HepG2 (cell line): ENCODE measurements around the gene EGFL8. TPM values are rescaled to one million over a fixed set of nuclear protein-coding genes. Genes with fewer than 3 reads are reported as not detected.
A peak's percentile ranks its signal among the peaks of the same experiment; 100 is the strongest.

Experiments used
- ATAC-seq: fragments of 200-7000 bp; cut with Tn5 transposase; 3 replicates; pipeline ENCODE4 v1.9.1; 2020; ENCODE audit warnings: mild to moderate bottlenecking, moderate library complexity
- BruUV-seq: library from RNA; stranded (reverse); fragments of 400-500 nt; replicated peaks from 2 replicates; lab custom pipeline; 2021; lab: Mats Ljungman, UMichigan
- CTCF ChIA-PET: fragments of 300-600 bp; formaldehyde crosslinking; extraction: SDS; loops from one replicate; lab custom pipeline; 2021; ENCODE audit warnings: low total read pairs, inconsistent platforms, low intra/inter-chr PET ratio; lab: Yijun Ruan, JAX
- POLR2A ChIA-PET: fragments of 350-600 bp; sonication (Branson Sonifier 250); formaldehyde crosslinking; loops from one replicate; lab custom pipeline; 2020; ENCODE audit warnings: antibody characterized with exemption, inconsistent platforms; lab: Yijun Ruan, JAX
- DNase-seq: peaks from one replicate; pipeline ENCODE4 v3.0.0-alpha.2; 2015; ENCODE audit warnings: low spot score
- FAIRE-seq: peaks from 3 replicates; lab custom pipeline; 2011; peaks lifted over from hg19 to GRCh38; lab: Jason Lieb, UNC
- H2AFZ ChIP-seq: one replicate; pipeline ENCODE4 v1.6.1; 2011; ENCODE audit warnings: low read length, inconsistent platforms
- H3K27ac ChIP-seq: fragments of 300-600 bp; 3 replicates; pipeline ENCODE4 v1.8.0; 2011; ENCODE audit warnings: mixed run types, mild to moderate bottlenecking, mixed read lengths, low read length, inconsistent platforms; ENCODE audit not compliant: insufficient read depth; ENCODE audit errors: extremely low read length
- H3K27me3 ChIP-seq, 2 experiments: fragments of 200-600 bp in 1 of 2; 2 replicates in 1 of 2; 3 replicates in 1 of 2; pipeline versions ENCODE4 v1.6.0 to v1.8.0; 2011; ENCODE audit warnings: low read length in 2 of 2, mild to moderate bottlenecking in 2 of 2, moderate library complexity in 2 of 2, inconsistent platforms in 1 of 2; ENCODE audit not compliant: insufficient read depth in 2 of 2, control insufficient read depth in 1 of 2
- H3K36me3 ChIP-seq, 2 experiments: fragments of 200-600 bp in 1 of 2; replicated peaks in 1 of 2; 2 replicates in 1 of 2; 3 replicates in 1 of 2; pipeline versions ENCODE4 v1.5.1 to v1.8.0; 2011; ENCODE audit warnings: low read length in 2 of 2, inconsistent platforms in 1 of 2; ENCODE audit not compliant: insufficient read depth in 2 of 2, control insufficient read depth in 1 of 2
- H3K4me1 ChIP-seq: 2 replicates; pipeline ENCODE4 v1.5.1; 2012; ENCODE audit warnings: low read length, inconsistent platforms; ENCODE audit not compliant: insufficient read depth
- H3K4me2 ChIP-seq: 2 replicates; pipeline ENCODE4 v1.6.0; 2011; ENCODE audit warnings: low read depth, low read length, inconsistent platforms
- H3K4me3 ChIP-seq, 3 experiments: fragments of 200-600 bp in 1 of 3; sonication (generic), shearing (Covaris generic) in 1 of 3; replicated peaks in 1 of 3; 2 replicates each; pipeline ENCODE4 v1.5.1; 2011 to 2016; ENCODE audit warnings: low read length in 3 of 3, inconsistent platforms in 2 of 3, low read depth in 2 of 3, mild to moderate bottlenecking in 2 of 3, control low read depth in 1 of 3, mixed read lengths in 1 of 3; ENCODE audit not compliant: insufficient read depth in 1 of 3
- H3K79me2 ChIP-seq: one replicate; pipeline ENCODE4 v1.6.1; 2011; ENCODE audit warnings: low read length, inconsistent platforms; ENCODE audit not compliant: insufficient read depth
- H3K9ac ChIP-seq: 2 replicates; pipeline ENCODE4 v1.6.0; 2011; ENCODE audit warnings: mild to moderate bottlenecking, low read depth, low read length, inconsistent platforms; ENCODE audit not compliant: insufficient read depth
- H3K9me3 ChIP-seq: 2 replicates; pipeline ENCODE4 v1.5.1; 2012; ENCODE audit warnings: mild to moderate bottlenecking, low read length
- H4K20me1 ChIP-seq: 2 replicates; pipeline ENCODE4 v1.6.0; 2011; ENCODE audit warnings: inconsistent platforms, mild to moderate bottlenecking, low read length, moderate library complexity; ENCODE audit not compliant: insufficient read depth
- ARID5B ChIP-seq: IDR thresholded peaks from 2 replicates; pipeline ENCODE4 v1.4.0; 2020; ENCODE audit warnings: mild to moderate bottlenecking, missing genetic modification reagents
- EHMT2 ChIP-seq: fragments of 200-600 bp; sonication (generic); IDR thresholded peaks from 2 replicates; pipeline ENCODE4 v1.7.0; 2017; ENCODE audit warnings: antibody characterized with exemption, low read depth, low read length, borderline replicate concordance
- FLYWCH1 ChIP-seq: sonication (generic); formaldehyde crosslinking; IDR thresholded peaks from 2 replicates; pipeline ENCODE4 v1.8.1; 2023; ENCODE audit warnings: mild to moderate bottlenecking, missing genetic modification reagents
- GABPB1 ChIP-seq: IDR thresholded peaks from 2 replicates; pipeline ENCODE4 v1.6.1; 2016; ENCODE audit warnings: mild to moderate bottlenecking, missing genetic modification reagents, moderate library complexity, missing compliant biosample characterization
- NR3C1 ChIP-seq: sonication (generic); formaldehyde crosslinking; IDR thresholded peaks from 2 replicates; pipeline ENCODE4 v1.4.0; 2020; ENCODE audit warnings: missing genetic modification reagents
- ZMYM2 ChIP-seq: sonication (generic); formaldehyde crosslinking; IDR thresholded peaks from 2 replicates; pipeline ENCODE4 v1.8.0; 2022; ENCODE audit warnings: mild to moderate bottlenecking, missing genetic modification reagents
- ZNF101 ChIP-seq: sonication (generic); formaldehyde crosslinking; IDR thresholded peaks from 2 replicates; pipeline ENCODE4 v1.4.0; 2020; ENCODE audit warnings: mild to moderate bottlenecking, low read depth, missing genetic modification reagents, borderline replicate concordance
- ZNF362 ChIP-seq: sonication (generic); formaldehyde crosslinking; IDR thresholded peaks from 2 replicates; pipeline ENCODE4 v1.4.0; 2020; ENCODE audit warnings: missing genetic modification reagents, mild to moderate bottlenecking, borderline replicate concordance
- ZNF530 ChIP-seq: sonication (generic); formaldehyde crosslinking; IDR thresholded peaks from 2 replicates; pipeline ENCODE4 v1.5.0; 2020; ENCODE audit warnings: low read depth, mild to moderate bottlenecking, missing genetic modification reagents
- ZNF546 ChIP-seq: sonication (generic); formaldehyde crosslinking; conservative IDR thresholded peaks from 2 replicates; pipeline ENCODE4 v1.8.1; 2023; ENCODE audit warnings: mild to moderate bottlenecking, missing genetic modification reagents
- WGBS: methylation state at CpG from one replicate; pipeline ENCODE4 v1.1.6; 2017; ENCODE audit warnings: low lambda C conversion rate; 5-methylcytosine and 5-hydroxymethylcytosine counted together
- in situ Hi-C: cut with HindIII; loops from 2 replicates; pipeline ENCODE4 v1.10.0; 2017; ENCODE audit warnings: low pct_unique_long_range_greater_than_20kb; ENCODE audit not compliant: extremely low pct_ligation_motif_present
- intact Hi-C: fragments of 100-400 bp; cut with micrococcal nuclease; formaldehyde crosslinking; loops from one replicate; pipeline ENCODE4 v1.10.0; 2022; ENCODE audit not compliant: unreplicated experiment
- polyA plus RNA-seq, 8 experiments: library from polyadenylated mRNA; depleted of rRNA in 3 of 8; stranded (reverse) in 7 of 8; unstranded in 1 of 8; fragments of >200 nt; fragmentation: Illumina TruSeq in 4 of 8; extraction: Trizol in 4 of 8; gene quantifications; 2 replicates each; pipeline versions ENCODE4 v1.2.1 to v1.2.3, GENCODE V29; 2011 to 2016; ENCODE audit warnings: low read depth in 4 of 8, missing spikeins in 1 of 8, mixed read lengths in 1 of 8; ENCODE audit not compliant: insufficient read depth in 1 of 8
- total RNA-seq, 5 experiments: library from RNA; depleted of rRNA; stranded (reverse); fragments of >200 nt; fragmentation: Illumina TruSeq; extraction: Trizol; gene quantifications; 2 replicates each; pipeline ENCODE4 v1.2.3, GENCODE V29; 2016; ENCODE audit warnings: low read depth in 1 of 5

The EGFL8 gene
- total and polyA plus RNA-seq, 2 of the 13 experiments (the other 11 are each of a cell fraction or from before 2014, with no cell fraction given): 10.0 to 11.5 TPM

- TF ChIP-seq ARID5B (CRISPR knock-in tag) (no peak), GABPB1 (CRISPR knock-in tag) (peak; percentile 31; the same call in 1 of the 2 replicates), NR3C1 (CRISPR knock-in tag) (no peak), ZMYM2 (CRISPR knock-in tag) (no peak)
Observed at GRCh38 chr6:32177788-32178546, 13.6 kb downstream of the EGFL8 start, which contains the start of gene RNF5 (continued).

GRCh38 chr6:32178547-32179440 lies 14.4 kb downstream of the EGFL8 start:
- peak overlapping the region; percentile 82 to 98 (median 83) for H3K4me3 ChIP-seq
- BruUV-seq: TSS peak; percentile 57
- intact Hi-C loops (loop anchor here (1.0 to 5.0 kb wide), 5 partner anchors 12 to 1089 kb away; partner anchors contain the start of genes ATF6B, PBX2 and PPT2), in situ Hi-C loops (no loop called here)
- H3K4me1 ChIP-seq: peaks cover 45% of the 10 kb centered on the region
- WGBS: 3% methylated on average over 24 of the region's 24 CpGs
- H2AFZ ChIP-seq: no peak overlapping the region
- peak overlapping the region; percentile 97 for H3K4me2 ChIP-seq
- H3K36me3 ChIP-seq: peaks cover 20 to 32% of the 10 kb centered on the region in 2 experiments; a peak in 4 of 5 replicates
- FAIRE-seq (no peak), DNase-seq (no peak), ATAC-seq (peak; percentile 8; the same call in 2 of the 3 replicates)
- ChIA-PET CTCF (no interaction called here), POLR2A (interaction anchor here (1.3 to 5.8 kb wide), 6 partner anchors 10 to 793 kb away, joined by 4 to 127 read pairs (median 10); partner anchors contain the start of genes ATF6B, GPANK1 and PBX2)
- H3K9me3 ChIP-seq: no peaks in the 10 kb centered on the region
- peak overlapping the region; percentile 90 for H3K9ac ChIP-seq
- peaks cover 41% of the 10 kb centered on the region for H3K79me2 ChIP-seq
- peak overlapping the region; percentile 97 for H3K27ac ChIP-seq
- H3K27me3 ChIP-seq: no peaks in the 10 kb centered on the region; a peak in 1 of 5 replicates
- H4K20me1 ChIP-seq: no peaks in the 10 kb centered on the region
- TF ChIP-seq FLYWCH1 (CRISPR knock-in tag): no peak
- TF ChIP-seq EHMT2: no peak
- TF ChIP-seq ZNF101 (CRISPR knock-in tag): no peak
- TF ChIP-seq ZNF362 (CRISPR knock-in tag): no peak
- TF ChIP-seq ZNF546 (CRISPR knock-in tag): no peak
- TF ChIP-seq ZNF530 (CRISPR knock-in tag): no peak
